SHP77 (cell line): ENCODE data around the gene REXO5.
"Not testable (repeated sequence)": the region's sequence is repeated elsewhere in the genome, so short reads cannot be mapped to it uniquely, and the experiment has no call there.

Experiments
- DNase-seq, 2 experiments: peaks; one replicate each; lab custom pipeline; 2025; lab: John Stamatoyannopoulos, UW

The REXO5 gene, protein sequence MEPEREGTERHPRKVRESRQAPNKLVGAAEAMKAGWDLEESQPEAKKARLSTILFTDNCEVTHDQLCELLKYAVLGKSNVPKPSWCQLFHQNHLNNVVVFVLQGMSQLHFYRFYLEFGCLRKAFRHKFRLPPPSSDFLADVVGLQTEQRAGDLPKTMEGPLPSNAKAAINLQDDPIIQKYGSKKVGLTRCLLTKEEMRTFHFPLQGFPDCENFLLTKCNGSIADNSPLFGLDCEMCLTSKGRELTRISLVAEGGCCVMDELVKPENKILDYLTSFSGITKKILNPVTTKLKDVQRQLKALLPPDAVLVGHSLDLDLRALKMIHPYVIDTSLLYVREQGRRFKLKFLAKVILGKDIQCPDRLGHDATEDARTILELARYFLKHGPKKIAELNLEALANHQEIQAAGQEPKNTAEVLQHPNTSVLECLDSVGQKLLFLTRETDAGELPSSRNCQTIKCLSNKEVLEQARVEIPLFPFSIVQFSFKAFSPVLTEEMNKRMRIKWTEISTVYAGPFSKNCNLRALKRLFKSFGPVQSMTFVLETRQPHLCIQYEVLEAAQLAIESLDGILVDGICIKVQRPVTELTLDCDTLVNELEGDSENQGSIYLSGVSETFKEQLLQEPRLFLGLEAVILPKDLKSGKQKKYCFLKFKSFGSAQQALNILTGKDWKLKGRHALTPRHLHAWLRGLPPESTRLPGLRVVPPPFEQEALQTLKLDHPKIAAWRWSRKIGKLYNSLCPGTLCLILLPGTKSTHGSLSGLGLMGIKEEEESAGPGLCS

DNA sequence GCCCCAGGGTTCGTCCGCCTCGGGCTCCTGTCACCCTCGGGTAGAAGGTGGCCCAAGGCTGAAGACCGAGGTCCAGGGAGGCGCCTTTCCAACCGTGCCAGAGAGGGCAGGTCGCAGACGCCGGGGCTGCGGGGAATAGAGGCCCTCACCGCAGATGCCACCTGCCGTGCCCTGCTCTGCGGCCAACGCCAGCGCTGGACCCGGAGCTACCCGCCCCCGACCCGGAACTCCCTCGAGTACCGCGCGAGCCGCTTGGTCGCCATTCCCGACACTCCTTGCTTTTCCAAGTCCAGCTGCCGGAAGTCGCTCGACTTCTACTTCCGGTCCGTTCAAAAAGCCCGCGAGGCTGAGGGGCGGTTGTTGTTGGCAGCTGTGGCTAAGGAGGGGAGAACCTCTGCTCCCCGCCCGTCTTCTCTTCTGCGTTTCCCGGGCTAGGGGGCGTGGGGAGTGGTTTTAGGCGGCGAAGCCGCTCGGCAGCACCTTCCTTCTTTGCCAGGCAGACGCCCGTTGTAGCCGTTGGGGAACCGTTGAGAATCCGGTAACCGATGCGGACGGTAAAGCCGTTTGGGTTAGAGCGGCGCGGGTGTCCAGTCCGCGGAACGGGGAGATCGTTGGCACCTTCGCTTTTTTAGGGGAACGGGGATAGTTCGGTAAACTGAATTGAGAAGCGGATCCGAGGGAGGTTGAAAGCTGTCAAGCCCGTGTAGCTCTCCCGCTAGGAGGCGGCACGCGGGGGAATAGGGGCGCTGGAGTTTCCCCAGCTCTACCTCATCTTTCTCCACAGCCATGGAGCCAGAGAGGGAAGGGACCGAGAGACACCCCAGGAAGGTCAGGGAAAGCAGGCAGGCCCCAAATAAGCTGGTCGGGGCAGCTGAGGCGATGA lies at the start of gene REXO5, which contains the start of gene ERI2:
REXO5 (plus strand) TSS at position 360 of the 883 bp plus-strand sequence; CDS start at position 787, 427 bp downstream.
ERI2 (minus strand) TSS at position 305 of the 883 bp plus-strand sequence; CDS start at position 263, 42 bp downstream.
- peak; percentile 94 to 95 for DNase-seq

DNA sequence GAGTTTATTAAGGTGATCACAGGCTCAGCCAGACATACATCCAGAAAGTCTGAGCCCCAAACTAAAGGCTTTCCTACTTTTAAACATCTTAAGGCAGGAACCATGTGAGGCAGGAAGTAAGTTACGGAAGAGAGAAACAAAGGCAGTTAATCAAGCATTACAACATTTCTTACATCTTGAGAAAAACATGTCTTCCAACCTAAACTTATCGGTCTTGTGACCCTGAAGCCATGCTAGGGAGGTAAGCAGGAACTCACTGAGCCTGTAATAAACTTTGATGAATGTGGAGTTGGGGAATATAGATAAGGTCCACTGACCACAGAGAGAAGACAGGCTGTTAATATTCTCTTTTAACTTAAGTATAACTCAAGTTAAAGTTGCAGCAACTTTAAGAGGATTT lies 46.0 kb upstream of the REXO5 start:
- no peak for DNase-seq

DNA sequence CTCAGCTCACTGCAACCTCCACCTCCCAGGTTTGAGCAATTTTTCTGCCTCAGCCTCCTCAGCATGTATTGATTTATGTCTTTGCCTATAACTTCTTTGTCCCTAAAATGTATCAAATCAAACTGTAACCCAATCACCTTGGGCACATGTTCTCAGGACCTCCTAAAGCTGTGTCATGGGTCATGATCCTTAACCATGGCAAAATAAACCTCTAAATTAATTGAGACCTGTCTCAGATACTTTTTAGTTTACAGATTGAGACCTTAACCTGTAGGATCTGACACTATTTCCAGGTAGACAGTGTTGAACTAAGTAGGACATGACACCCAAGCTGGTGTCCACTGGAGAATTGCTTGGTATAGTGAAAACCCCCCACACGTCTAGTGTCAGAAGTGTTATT lies 45.2 kb upstream of the REXO5 start:
- DNase-seq, result no peak

DNA sequence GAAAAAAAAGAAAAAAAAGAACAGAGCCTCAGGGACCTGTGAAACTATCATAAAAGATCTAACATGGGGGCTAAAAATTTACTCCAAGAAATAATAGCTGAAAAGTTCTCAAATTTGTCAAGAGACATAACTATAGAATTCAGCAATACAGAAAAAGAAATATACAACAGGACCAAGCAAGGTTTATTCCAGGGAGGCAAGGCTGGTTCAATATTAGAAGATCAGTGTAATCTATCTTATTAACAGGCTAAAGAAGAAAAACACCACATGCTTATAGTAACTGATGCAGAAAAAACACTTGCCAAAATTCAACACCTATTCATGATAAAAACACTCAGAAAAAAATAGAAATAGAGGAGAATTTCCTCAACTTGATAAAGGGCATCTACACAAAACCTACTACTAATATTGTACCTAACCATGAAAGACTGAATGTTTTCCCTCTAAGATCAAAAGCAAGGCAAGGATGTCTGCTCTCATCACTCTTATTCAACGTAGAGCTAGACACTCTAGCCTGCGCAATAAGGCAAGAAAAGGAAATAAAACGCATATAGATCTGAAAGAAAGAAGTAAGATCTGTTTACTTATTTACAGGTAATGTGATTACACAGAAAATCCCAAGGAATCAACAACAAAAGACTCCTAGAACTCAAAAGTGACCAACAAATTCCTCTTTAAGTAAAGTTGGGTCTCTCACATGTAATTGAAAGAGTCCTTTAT lies 43.8 kb upstream of the REXO5 start:
- DNase-seq, result no peak

DNA sequence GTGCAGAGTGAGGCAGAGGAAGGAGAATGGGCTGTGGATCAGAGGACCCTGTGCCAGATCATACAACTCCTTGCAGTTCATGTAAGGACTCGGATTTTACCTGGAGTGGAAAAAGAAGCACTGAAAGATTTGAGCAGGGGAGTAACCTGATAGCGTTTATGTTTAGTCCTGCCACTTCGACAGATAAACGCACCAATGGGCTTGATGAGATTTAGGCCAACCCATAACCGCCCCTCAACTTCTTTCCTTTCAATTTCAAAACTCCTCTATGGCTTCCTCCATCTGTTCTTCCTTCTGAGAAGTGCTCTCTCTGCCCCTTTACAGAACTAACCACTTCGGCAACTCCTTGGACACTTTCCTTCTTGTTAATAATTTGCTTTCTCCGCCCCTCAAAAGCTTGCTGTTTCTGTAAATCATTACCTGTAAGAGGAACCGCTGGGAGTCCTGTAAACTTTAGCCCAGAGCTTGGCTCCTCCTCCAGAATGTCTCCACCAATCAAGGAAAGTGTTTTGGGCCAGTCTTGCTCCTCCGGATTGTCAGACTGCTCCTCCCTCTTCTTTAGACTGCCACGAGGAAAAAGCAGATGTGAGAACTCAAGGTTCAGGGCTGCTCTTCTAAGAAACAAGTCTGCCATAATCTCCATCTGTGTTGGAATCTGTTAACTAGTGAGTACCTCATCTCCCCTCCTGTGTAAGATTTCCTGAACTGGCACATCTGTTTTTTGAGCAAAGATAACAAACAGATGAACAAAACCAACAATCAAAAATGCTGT lies 42.7 kb upstream of the REXO5 start, which contains the start of gene ACSM3:
ACSM3 (plus strand) TSS at position 554 of the 772 bp plus-strand sequence. CDS start 6,021 bp downstream, outside the sequence.
- DNase-seq, result no peak

DNA sequence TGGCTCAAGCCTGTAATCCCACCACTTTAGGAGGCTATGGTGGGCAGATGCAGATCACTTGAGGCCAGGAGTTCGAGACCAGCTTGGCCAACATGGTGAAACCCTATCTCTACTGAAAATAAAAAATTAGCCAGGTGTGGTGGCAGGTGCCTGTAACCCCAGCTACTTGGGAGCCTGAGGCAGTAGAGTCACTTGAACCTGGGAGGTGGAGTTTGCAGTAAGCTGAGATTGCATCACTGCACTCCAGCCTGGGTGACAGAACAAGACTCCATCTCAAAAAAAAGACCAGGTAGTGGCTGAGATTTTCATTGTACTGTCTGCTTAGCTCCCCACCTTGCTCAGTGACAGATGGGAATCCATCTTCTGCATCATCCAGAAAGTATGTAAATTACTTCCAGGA lies 41.9 kb upstream of the REXO5 start:
- not testable (repeated sequence) for DNase-seq

DNA sequence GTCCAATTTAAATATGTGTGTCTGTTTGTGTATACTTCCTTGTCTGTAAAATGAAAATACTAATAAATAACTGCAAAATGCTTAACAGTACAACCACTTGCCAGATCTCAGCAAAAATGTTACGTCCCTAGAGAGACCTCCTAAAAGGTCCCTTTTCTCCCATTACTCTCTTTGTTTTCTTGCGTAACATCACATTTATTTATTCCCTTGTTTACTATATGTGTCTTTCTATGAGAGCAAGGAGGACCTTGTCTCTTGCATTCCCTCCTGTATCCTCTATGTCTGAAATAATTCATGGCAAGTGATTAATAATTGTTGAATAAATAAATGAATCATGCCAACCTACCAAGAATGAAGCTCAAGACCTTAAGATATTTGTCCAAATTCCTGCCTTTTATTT lies 40.6 kb upstream of the REXO5 start:
- DNase-seq, result no peak

DNA sequence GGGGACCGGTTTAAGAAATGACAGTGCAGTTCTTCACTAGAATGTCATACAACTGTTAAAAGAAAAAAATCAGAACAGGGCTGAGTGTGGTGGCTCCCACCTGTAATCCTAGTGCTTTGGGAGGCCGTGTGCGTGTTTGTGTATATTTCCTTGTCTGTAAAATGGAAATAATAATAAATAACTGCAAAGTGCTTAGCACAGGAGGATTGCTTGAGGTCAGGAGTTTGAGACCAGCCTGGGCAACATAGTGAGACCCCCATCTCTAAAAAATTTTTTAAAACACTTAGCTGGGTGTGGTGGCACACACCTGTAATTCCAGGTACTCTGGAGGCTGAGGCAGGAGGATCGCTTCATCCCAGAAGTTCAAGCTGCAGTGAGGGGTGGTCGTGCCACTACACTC lies 40.0 kb upstream of the REXO5 start:
- no peak for DNase-seq

DNA sequence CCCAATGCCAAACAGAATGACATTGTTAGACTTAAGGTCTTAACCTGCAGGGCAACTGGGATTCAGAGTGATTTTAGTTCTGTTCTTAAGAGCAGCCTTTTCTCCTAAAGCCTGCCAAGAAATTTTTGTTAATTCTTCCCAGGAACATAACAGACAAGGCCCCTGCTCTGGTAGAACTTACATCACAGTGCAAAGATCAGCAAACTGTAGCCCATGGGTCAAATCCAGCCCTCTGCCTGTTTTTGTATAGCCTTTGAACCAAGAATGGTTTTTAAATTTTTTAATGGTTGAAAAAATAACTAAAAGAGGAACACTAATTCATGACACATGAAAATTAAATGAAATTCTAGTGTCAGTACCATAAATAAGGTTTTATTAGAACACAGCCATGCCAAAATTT lies 38.8 kb upstream of the REXO5 start:
- no peak for DNase-seq

DNA sequence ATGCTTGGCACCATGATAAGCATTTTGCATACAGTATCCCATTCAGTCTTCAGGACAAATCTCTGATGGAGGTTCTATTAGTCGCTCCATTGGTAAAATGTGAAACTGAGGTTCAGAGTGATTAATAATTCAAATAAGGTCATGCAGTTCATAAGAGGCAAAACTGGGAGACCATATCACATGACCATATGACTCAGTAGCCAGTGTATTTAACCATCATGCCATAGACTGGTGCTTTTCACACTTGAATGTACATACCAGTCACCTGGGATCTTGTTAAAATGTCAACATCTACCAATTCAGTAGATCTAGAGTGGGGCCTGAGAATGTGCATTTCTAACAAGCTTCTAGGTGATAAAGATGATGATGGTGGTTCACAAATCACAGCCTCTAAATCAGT lies 38.2 kb upstream of the REXO5 start:
- no peak for DNase-seq

DNA sequence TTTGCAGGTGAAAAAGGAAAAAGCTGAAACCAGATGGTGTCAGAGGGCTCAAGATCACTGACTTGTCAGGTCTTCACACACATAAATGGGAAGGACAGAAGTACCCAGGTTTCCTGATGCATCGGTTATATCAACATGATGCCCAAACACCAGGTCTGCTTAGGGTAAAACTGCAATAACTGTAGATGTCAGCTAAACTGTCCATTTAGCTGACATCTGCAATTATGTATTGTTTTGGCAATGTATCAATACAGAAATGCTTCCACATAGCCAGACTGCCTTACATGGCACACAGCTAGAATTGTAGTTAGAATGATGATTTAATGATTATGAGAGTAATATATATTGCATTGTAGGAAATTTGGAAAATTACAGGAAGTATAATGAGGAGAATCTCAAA lies 37.5 kb upstream of the REXO5 start:
- no peak for DNase-seq

DNA sequence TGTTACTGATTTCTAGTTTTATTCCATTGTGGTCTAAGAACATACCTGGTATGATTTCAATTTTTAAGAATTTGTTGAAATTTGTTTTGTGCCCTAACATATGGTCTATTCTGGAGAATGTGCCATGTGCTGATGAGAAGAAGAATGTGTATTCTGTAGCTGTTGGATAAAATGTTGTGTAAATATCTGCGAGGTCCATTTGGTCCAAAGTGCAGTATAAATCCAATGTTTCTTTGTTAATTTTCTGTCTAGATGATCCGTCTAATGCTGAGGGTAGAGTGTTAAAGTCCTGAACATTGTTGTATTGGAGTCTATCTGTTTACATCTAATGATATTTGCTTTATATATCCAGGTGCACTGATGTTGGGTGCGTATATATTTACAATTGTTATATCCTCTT lies 32.6 kb upstream of the REXO5 start:
- DNase-seq, result no peak

DNA sequence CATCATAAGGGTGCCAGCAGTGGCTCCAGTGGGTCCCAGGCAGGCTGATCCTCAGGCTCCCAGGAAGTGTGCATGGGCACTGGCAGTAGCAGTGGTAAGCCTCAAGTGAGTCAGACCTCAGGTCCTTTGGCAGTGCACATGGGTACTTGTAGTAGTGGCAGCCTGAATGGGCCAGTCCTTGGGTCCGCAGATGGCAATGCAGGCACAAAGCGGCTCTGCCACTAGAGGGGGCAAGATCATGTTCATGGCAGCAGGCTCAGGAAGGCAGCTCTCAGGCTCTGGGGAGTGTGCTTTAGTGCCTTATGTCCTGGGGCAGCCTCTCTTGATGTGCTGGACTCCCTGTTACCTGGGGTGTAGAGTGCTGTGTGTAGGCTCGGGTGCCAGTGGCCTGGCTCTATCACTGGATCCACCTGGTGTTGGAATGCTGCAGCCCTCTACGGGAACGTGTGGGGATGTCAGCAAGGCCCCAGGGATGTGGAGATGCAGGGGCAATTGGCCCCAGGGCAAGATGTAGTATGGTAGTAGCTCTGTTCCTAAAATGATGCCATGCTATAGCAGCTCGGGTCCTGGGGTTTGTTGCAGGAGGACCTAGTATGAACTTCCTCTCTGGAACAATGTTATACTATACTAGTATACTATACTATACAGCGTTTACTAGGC lies 31.5 kb upstream of the REXO5 start:
- peak; percentile 59 to 63 for DNase-seq

DNA sequence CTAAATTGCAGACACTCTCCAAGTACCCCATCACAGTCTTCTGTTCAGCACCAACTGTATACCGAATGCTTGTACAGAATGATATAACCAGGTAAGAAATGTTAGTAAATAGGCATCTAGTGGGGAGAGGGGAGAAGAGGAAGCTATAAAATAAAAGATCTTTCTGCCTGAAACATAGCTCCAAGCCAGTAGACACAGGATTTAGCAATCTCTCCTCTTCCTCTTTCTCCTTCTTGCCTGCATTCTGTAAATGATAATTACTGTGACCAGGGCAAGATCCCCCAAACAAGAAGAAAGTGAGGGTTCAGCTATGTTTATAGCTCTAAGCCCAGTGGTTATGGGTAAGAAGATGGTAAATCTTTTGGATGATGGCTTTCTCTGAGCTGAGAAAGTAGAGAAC lies 24.6 kb upstream of the REXO5 start:
- no peak for DNase-seq

DNA sequence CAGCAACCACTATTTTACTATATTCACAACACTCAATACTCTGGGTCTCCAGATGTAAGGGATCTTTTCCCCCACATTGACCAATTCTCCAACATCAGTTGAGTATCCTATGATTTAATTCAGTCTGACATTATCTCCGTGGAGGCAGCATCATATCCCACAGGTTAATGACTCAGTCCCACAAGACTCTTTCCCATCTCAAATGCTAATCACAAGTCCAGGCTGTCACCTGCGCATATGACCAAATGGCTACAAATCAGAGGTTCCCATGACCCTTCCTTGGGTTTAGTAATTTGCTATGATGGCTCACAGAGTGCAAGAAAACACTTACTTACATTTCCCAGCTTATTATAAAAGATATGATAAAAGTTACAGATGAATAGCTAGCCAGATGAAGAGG lies 23.9 kb upstream of the REXO5 start:
- no peak for DNase-seq

DNA sequence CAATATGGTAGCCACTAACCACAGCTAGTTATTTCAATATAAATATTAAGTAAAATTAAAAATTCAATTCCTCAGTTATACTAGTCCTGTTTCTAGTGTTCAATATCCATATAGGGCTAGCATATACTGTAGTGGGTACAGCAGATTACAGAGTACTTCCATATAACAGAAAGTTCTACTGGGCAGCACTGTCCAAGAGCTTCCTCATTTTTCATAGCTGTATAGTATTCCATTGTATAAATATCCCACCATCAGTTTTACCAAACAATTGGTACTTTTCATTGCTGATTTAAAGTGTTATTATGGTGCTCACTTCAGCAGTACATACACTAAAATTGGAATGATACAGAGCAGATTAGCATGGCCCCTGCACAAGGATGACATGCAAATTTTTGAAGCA lies 22.1 kb upstream of the REXO5 start:
- no peak for DNase-seq

DNA sequence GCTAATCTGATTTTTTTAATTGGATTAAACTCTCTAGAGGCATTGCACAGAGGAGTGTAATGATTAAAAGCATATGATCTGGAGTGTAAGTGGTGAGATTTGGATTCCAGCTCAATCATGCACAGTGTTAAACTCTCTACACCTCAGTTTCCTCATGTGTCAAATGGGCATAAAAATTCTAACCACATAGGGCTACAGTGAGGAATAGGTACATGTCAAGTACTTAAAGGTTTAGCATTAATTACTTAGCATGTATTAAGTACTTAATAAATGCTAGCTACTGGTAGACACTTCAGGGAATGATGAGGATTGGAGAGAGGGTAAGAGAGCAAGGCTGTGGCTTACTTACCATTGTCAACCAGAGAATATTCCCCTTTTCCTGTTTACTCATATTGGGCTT lies 17.2 kb upstream of the REXO5 start:
- DNase-seq, result no peak

DNA sequence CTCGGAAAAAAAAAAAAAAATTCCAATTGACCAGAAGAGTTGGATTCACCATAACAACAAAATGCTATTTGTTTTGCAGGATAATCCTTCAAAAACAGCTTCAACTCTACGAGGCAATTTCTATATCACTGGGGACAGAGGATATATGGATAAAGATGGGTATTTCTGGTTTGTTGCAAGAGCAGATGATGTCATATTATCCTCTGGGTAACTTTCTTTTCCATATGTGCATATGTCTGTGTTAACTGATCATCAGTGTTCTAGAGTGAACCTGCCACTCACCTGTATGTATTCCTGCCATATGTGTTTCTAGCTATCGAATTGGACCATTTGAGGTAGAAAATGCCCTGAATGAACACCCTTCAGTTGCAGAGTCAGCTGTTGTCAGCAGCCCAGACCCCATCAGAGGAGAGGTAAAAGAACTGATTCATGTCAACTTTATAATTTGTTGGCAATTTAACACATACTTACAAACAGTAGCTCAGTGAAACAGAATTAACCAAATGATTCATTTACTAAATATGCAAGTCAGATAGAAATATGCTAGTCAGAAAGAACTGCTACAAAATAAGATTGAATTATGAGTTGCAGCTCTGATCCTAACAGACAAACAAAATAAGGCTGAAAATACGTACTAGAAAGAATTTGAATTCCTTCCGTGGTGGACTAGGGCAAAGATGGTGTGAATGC lies 14.3 kb upstream of the REXO5 start:
- DNase-seq, result no peak

DNA sequence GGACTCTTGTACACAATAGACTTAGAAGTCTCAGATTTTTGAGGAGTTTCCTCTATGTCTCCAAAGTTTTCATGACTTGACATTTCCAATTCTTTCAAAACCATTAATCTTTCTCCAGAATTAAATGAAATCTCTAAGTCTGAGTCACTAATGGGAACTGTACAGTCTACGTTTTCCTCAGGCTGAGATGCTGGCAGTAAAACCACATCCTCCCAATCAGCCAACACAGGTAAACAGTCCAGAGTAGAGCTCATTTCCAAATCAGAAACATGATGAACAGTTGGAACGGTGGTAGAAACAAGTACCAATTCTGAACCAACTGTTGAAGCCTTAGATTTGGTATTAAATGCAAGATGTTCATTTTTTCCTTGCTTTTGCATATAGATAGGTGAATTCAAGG lies 8.0 kb upstream of the REXO5 start:
- DNase-seq, result no peak
